ENCODE measurements around the gene PCNX2.

- no peak for TF ChIP-seq REST (IDR thresholded peaks at IDR 0.05; ENCODE audit: low read depth)
- TF ChIP-seq, protein P1, sequence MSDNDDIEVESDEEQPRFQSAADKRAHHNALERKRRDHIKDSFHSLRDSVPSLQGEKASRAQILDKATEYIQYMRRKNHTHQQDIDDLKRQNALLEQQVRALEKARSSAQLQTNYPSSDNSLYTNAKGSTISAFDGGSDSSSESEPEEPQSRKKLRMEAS (IDR thresholded peaks at IDR 0.05) = no peak
- no peak for TF ChIP-seq CEBPB (IDR thresholded peaks at IDR 0.05)
- TF ChIP-seq FOXM1 (IDR thresholded peaks at IDR 0.05; ENCODE audit: borderline replicate concordance, low read depth) = no peak
- TF ChIP-seq EP300 (IDR thresholded peaks at IDR 0.05; ENCODE audit: borderline replicate concordance) = no peak
- no peak for TF ChIP-seq RAD21 (IDR thresholded peaks at IDR 0.05; ENCODE audit: low read depth)
- no peak for TF ChIP-seq TAF1 (IDR thresholded peaks at IDR 0.05; ENCODE audit: low read depth)
- TF ChIP-seq NFIC (IDR thresholded peaks at IDR 0.05) = no peak
- no peak for TF ChIP-seq YY1 (IDR thresholded peaks at IDR 0.05; ENCODE audit: low read depth)
Measured at GRCh38 chr1:232995189-232995588, 300.3 kb downstream of the PCNX2 start.
